ENCODE measurements around the gene ZNF212. TPM values are rescaled to one million over a fixed set of nuclear protein-coding genes. Genes with fewer than 3 reads are reported as not detected.

ZNF212 gene
- total RNA-seq, 2 donors from 2014 or later = 15.8 to 17.6 TPM

DNA sequence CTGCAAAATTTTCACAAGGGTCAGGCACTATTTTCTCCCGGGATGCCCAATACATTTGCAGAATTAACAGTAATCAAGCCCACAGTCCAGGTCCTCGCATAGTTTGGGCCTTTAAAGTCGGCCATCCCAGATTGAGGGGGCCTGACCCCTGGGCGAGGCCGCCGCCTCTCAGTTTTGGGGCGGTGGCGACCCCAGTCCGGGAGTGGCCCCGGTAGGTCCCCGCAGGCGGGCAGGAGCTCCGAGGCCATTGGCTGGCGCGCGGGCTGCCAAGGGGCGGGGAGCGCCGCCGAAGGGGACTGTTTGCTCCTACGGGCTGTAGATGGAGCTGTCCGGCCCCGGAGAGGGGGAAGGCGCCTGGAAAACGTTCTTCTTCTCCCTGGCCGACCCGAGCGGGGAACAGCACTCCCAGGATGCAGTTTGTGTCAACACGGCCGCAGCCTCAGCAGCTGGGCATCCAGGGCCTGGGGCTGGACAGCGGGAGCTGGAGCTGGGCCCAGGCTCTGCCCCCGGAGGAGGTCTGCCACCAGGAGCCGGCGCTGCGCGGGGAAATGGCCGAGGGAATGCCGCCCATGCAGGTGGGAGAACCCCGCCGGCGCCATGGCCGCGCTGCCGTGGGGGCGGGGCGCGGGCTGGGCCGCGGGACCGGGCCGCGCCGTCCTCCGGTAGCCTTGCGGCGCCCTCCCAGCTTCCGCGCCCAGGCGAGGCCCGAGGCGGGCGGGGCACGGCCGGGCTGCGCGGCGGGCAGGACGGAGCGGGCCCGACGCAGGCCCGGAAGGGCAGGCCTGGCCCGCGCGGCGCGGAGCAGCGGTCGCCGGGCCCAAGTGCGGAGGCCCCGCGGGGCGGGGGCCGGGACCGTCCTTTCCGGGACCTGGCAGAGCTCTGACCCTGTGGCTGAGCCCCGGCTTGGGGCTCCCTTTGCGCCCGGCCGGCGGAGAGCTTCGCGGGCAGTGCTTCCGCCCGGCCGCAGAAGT, 44.0 kb upstream of the ZNF212 start, which contains the start of gene ZNF282:
ZNF282 (plus strand) TSS at position 367 of the 971 bp plus-strand sequence; CDS start at position 411, 44 bp downstream.
- peak within 1 kb of the TSS; percentile 79 for H3K27ac ChIP-seq (ENCODE audit: low read depth, low read length)
- Mint-ChIP-seq H3K4me3 (peak within 1 kb of the TSS; percentile 89), H3K9me3 (no peaks in the 10 kb centered on the region), H3K36me3 (ENCODE audit: low read depth) (peaks cover 29% of the 10 kb centered on the region), H3K4me1 (peaks cover 11% of the 10 kb centered on the region), H3K27me3 (ENCODE audit: insufficient read depth) (no peaks in the 10 kb centered on the region), H3K27ac (peak within 1 kb of the TSS; percentile 90)
- peak within 1 kb of the TSS; percentile 92 for H3K4me3 ChIP-seq (ENCODE audit: low read length)
- H3K27me3 ChIP-seq (ENCODE audit: control insufficient read depth, insufficient read depth, low read length, poor library complexity, severe bottlenecking) = no peaks in the 10 kb centered on the region
- H3K36me3 ChIP-seq (ENCODE audit: control insufficient read depth, insufficient read depth, low read length) = peaks cover 21% of the 10 kb centered on the region
- WGBS, 2 experiments (ENCODE audit: insufficient coverage in 1 of 2, insufficient read length in 1 of 2) = 0 to 1% methylated on average over 36 to 97 of the region's 97 CpGs
- peak; percentile 97 for DNase-seq
- peak; percentile 77 for TF ChIP-seq CTCF (conservative IDR thresholded peaks at IDR 0.05)
- peaks cover 6% of the 10 kb centered on the region for H3K4me1 ChIP-seq (ENCODE audit: control insufficient read depth, insufficient read depth, low read length)
- H3K9me3 ChIP-seq (ENCODE audit: control insufficient read depth, low read length) = no peaks in the 10 kb centered on the region
- peak within 1 kb of the TSS; percentile 76 for H3K9ac ChIP-seq (ENCODE audit: extremely low read depth, low read length, poor library complexity, severe bottlenecking)

- Mint-ChIP-seq H3K4me1 (peaks cover 11% of the 10 kb centered on the region), H3K27ac (peak overlapping the region; percentile 90), H3K9me3 (no peaks in the 10 kb centered on the region), H3K27me3 (ENCODE audit: insufficient read depth) (no peaks in the 10 kb centered on the region), H3K4me3 (peak overlapping the region; percentile 89), H3K36me3 (ENCODE audit: low read depth) (peaks cover 35% of the 10 kb centered on the region)
- Histone ChIP-seq H3K4me1 (ENCODE audit: control insufficient read depth, insufficient read depth, low read length) (peaks cover 6% of the 10 kb centered on the region), H3K9me3 (ENCODE audit: control insufficient read depth, low read length) (no peaks in the 10 kb centered on the region), H3K9ac (ENCODE audit: extremely low read depth, low read length, poor library complexity, severe bottlenecking) (peak overlapping the region; percentile 76), H3K4me3 (ENCODE audit: low read length) (peak overlapping the region; percentile 92), H3K27ac (ENCODE audit: low read depth, low read length) (no peak overlapping the region), H3K27me3 (ENCODE audit: control insufficient read depth, insufficient read depth, low read length, poor library complexity, severe bottlenecking) (no peaks in the 10 kb centered on the region), H3K36me3 (ENCODE audit: control insufficient read depth, insufficient read depth, low read length) (peaks cover 29% of the 10 kb centered on the region)
- DNase-seq = peak; percentile 69
- TF ChIP-seq CTCF (conservative IDR thresholded peaks at IDR 0.05) = no peak
- 2 to 11% methylated on average over 11 to 17 of the region's 17 CpGs for WGBS, 2 experiments (ENCODE audit: insufficient coverage in 1 of 2, insufficient read length in 1 of 2)
Measured at GRCh38 chr7:149196151-149196704, 43.2 kb upstream of the ZNF212 start.

GRCh38 chr7:149196705-149197171, 42.7 kb upstream of the ZNF212 start:
- Histone ChIP-seq H3K4me3 (ENCODE audit: low read length) (peak overlapping the region; percentile 92), H3K9ac (ENCODE audit: extremely low read depth, low read length, poor library complexity, severe bottlenecking) (peak overlapping the region; percentile 76), H3K9me3 (ENCODE audit: control insufficient read depth, low read length) (no peaks in the 10 kb centered on the region), H3K36me3 (ENCODE audit: control insufficient read depth, insufficient read depth, low read length) (peaks cover 32% of the 10 kb centered on the region), H3K27ac (ENCODE audit: low read depth, low read length) (no peak overlapping the region), H3K4me1 (ENCODE audit: control insufficient read depth, insufficient read depth, low read length) (peaks cover 6% of the 10 kb centered on the region), H3K27me3 (ENCODE audit: control insufficient read depth, insufficient read depth, low read length, poor library complexity, severe bottlenecking) (no peaks in the 10 kb centered on the region)
- peak overlapping the region; percentile 89 for H3K4me3 Mint-ChIP-seq
- no peak for TF ChIP-seq CTCF (conservative IDR thresholded peaks at IDR 0.05)
- peak; percentile 67 for DNase-seq
- no peaks in the 10 kb centered on the region for H3K27me3 Mint-ChIP-seq (ENCODE audit: insufficient read depth)
- peak overlapping the region; percentile 90 for H3K27ac Mint-ChIP-seq
- H3K9me3 Mint-ChIP-seq = no peaks in the 10 kb centered on the region
- 48 to 82% methylated on average over 2 to 7 of the region's 7 CpGs for WGBS, 2 experiments (ENCODE audit: insufficient coverage in 1 of 2, insufficient read length in 1 of 2)
- peaks cover 38% of the 10 kb centered on the region for H3K36me3 Mint-ChIP-seq (ENCODE audit: low read depth)
- H3K4me1 Mint-ChIP-seq = peaks cover 11% of the 10 kb centered on the region

Data from endodermal cell (in vitro differentiated cells).